GM19452 (cell line): Measurements from ENCODE around the gene EYS.
"Not testable (repeated sequence)": the region's sequence is repeated elsewhere in the genome, so short reads cannot be mapped to it uniquely, and the experiment has no call there.

Experiments used
- ATAC-seq: cut with Tn5 transposase; IDR thresholded peaks from one replicate; pipeline ENCODE4 v1.9.1; 2021; ENCODE audit not compliant: unreplicated experiment

EYS gene

GRCh38 chr6:63774961-63775360, 1932.1 kb downstream of the EYS start:
- ATAC-seq: no peak

GRCh38 chr6:63773200-63773599, 1933.8 kb downstream of the EYS start:
- ATAC-seq: no peak

DNA sequence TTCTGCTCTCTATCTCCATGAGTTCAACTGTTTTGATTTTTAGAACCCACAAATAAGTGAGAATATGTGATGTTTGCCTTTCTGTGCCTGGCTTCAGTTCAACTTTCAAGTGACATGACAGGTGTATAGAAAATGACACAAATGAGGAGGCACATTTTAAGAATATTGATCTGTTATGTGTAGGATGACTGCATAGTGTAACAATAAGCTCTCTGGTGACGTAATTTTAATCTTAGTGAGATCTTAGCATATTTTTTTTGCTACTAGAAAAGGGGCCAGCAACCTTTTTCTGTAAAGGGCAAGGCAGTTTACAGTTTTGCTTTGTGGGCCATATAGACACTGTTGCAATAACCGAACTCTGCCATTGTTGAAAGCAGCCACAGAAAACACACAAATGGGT, 1941.2 kb downstream of the EYS start:
- no peak for ATAC-seq

- no peak for ATAC-seq
Measured at GRCh38 chr6:63764318-63764916, 1942.6 kb downstream of the EYS start.

DNA sequence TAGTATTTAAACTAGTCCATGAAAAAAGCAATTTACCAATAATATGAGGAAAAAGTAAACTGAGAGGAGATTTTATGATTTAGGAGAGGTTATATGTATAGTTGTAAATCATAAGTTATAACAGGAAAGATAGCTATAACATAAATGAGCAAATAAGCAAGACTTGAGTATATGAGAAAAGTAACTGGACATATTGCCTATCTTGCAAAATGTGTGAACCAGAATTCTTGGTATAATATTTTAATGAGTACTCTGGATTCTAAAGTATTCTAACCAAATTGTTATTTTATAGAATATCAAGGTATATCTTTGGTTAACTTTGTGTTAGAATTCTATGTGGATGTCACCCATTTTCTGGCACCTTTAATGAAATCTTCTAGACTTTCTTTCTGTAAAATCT, 1946.8 kb downstream of the EYS start:
- no peak for ATAC-seq

- no peak for ATAC-seq
Measured at GRCh38 chr6:63759605-63760105, 1947.4 kb downstream of the EYS start.

DNA sequence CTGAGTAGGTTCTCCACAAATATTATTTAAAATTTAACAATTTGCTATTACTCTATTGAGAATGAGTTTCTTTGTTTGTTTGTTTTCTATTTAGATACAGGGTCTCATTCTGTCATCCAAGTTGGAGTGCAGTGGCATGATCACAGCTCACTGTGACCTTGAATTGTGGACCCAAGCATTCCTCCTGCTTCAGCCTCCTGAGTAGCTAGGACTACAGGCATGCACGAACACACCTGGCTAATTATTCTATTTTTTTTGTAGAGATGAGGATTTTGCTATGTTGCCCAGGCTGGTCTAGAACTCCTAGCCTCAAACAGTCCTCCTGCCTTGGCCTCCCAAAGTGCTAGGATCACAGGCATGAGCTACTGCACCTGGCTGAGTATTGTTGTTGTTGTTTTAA, 1949.2 kb downstream of the EYS start:
- ATAC-seq: no peak

DNA sequence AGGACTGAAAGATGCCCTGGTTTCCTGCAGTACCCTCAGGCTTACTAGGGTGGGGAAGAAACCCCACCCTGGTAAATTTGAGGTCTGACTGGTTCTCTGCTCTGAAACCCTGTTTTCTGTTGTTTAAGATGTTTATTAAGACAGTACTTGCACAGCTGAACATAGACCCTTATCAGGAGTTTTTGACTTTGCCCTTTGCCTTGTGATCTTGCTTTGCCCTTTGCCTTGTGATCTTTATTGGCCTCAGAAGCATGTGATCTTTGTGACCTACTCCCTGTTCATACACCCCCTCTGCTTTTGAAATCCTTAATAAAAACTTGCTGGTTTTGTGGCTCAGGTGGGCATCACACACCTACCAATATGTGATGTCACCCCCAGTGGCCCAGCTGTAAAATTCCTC, 1949.8 kb downstream of the EYS start:
- not testable (repeated sequence) for ATAC-seq

- no peak for ATAC-seq
Measured at GRCh38 chr6:63750400-63750799, 1956.6 kb downstream of the EYS start.

DNA sequence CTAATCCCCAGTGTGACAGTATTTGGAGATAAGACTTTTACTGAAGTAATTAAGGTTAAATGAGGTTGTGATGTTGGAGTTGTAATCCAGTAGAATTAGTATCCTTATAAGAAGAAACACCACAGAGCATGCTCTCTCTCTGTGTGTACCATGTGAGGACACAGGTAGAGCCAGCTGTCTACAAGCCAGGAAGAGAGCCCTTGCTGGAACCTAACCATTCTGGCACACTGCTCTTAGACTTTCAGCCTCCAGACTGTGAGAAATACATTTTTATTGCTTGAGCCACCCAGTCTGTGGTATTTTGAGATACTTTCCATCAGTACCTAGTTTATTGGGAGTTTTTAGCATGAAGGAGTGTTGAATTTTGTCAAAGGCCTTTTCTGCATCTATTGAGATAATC, 1961.2 kb downstream of the EYS start:
- ATAC-seq: no peak

DNA sequence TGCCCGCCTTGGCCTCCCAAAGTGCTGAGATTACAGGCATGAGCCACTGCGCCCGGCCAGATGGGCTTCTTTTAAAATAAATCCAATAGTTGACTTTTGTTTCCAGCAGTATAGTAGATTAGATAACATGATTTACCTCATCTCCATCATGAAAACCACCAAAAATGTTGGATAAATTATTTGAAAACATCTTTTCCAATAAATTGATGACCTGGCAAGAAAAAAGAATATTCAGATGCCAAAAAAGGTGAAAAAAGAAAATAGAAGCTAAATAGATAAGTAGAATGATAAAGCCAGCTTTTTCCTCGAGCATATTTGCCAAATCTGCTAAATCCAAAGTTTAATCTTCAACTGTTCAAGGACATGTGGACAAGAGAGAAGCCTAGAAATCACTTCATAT, 1962.2 kb downstream of the EYS start:
- no peak for ATAC-seq

- ATAC-seq: no peak
Measured at GRCh38 chr6:63743691-63744090, 1963.3 kb downstream of the EYS start.

DNA sequence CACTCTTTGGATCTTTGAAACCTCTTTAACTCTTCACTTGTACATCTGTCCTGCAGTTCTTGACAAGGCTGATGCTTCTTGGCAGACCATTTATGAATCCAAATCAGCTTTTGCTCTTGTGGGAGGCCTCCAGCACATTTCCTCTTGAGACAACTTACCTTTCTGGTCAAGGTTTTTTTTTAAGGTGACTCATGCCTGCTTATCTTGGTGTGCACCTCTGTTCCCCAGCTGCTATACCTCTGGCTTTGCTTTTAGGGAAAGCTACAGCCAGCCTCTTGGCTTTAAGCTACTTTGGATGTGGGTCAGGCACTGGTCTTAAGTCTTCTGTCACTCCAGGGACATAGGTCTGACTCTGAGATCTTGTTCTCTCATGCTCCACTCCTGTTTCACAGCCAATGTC, 1965.0 kb downstream of the EYS start:
- no peak for ATAC-seq

- no peak for ATAC-seq
Measured at GRCh38 chr6:63740709-63741108, 1966.3 kb downstream of the EYS start.

- ATAC-seq: no peak
Measured at GRCh38 chr6:63739094-63739687, 1967.8 kb downstream of the EYS start.

DNA sequence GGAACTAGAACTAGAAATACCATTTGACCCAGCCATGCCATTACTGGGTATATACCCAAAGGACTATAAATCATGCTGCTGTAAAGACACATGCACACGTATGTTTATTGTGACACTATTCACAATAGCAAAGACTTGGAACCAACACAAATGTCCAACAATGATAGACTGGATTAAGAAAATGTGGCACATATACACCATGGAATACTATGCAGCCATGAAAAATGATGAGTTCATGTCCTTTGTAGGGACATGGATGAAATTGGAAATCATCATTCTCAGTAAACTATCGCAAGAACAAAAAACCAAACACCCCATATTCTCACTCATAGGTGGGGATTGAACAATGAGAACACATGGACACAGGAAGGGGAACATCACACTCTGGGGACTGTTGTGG, 1968.8 kb downstream of the EYS start:
- not testable (repeated sequence) for ATAC-seq

- no peak for ATAC-seq
Measured at GRCh38 chr6:63734923-63735322, 1972.1 kb downstream of the EYS start.

GRCh38 chr6:63732336-63732735, 1974.7 kb downstream of the EYS start:
- no peak for ATAC-seq

DNA sequence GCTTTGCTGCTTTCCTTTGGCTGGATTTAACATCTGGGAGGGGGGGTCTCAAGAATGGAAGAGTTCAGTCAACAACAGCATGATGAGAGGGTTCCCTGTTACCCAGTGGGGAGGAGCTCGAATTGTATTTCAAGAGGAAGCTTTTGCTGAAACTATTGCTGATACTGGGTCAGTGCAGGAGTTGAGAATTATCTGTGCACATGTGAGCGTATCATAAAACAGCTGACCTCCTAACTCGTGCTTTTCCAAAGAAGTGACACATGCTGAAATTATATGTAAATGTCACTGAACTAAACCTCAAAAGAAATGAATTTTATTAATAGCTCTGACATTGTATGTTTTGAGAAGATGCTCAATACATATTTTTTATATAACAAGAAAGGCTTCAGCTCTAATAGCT, 1975.1 kb downstream of the EYS start:
- ATAC-seq: no peak

DNA sequence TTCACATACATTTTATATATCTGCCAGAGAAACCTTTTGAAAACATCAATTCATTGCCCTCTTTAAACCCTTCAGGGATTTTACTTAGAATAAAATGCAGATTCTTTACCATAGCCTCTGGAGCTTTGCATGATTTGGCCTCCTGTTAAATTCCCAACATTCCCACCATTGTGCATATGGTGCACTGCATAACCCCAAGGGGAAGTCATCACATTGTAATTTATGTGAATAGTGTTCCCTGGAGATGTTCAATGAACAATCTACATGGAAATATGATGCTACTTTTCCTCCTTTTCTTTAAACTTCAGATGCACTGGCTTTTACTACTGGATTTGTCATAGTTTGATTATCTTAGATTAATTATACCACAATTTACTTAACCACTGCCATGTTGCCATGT, 1976.7 kb downstream of the EYS start:
- ATAC-seq: no peak

DNA sequence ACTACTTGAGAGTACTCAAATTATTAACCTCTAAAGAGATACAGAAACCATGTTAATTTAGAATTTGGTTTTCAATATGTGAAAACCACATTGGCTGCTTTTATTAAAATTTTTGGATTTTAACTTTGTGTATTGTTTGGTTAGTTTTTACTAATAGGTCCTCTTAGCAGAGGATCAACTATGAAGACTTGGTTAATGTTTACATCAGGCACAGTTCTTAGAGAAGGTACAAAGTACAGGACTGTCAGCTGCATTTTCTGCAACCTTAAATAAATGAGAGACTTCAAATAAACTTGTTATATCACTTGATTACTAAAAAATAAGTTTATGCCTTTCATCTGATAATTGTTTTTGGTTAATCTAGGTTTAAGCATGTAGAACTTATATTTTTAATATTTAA, 1982.3 kb downstream of the EYS start:
- no peak for ATAC-seq

DNA sequence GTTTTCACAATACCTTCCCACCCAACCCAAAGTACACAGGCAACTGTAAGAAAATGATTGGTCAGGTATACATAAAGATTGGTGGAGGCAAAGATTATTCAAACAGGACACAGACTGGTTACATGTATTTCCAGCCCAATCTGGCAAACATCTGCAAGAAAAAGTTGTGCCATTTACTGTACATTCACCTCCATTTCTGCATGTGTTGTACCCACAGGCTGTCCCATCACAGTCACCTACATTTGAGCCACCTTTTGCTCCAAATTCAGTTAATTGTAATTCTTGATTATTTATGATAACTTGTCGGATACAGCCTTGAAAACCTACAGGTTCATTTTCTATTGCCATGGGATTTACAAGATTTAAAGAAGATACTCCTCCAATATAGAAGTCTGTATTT, 1985.8 kb downstream of the EYS start:
- no peak for ATAC-seq

DNA sequence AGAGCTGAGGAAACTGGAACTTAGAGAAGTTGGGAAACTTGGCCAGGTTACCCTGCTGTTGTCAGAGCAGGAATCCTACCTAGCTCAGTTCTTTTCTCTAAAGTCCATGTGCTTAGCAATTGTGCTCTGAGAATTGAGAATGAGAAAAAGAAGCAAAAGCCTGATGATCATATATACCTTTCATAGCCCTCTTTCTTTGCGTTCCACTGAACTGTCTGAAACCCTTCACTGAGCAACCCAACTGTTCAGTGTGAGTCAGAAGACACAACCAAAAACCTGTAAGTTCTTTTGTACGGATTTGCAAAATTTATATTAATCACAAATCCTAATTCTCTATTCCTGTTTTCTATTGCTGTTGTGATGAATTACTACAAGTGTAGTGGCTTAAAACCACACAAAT, 1990.9 kb downstream of the EYS start:
- ATAC-seq: no peak
